Parathyroid adenoma (tissue), 2 donors: ENCODE results near the gene RNF11.

Source experiments
- H2AFZ ChIP-seq: fragments of 300-600 bp; sonication (generic); one replicate; pipeline ENCODE4 v1.7.0; 2017; ENCODE audit warnings: antibody characterized with exemption, mild to moderate bottlenecking
- H3K27ac ChIP-seq: fragments of 300-600 bp; sonication (generic); one replicate; pipeline ENCODE4 v1.7.0; 2017
- H3K27me3 ChIP-seq: fragments of 300-600 bp; sonication (generic); one replicate; pipeline ENCODE4 v1.7.0; 2017; ENCODE audit warnings: low read length; ENCODE audit not compliant: control insufficient read depth, insufficient read depth
- H3K36me3 ChIP-seq: fragments of 300-600 bp; sonication (generic); one replicate; pipeline ENCODE4 v1.7.0; 2017; ENCODE audit warnings: low read length; ENCODE audit not compliant: control insufficient read depth, insufficient read depth
- H3K4me1 ChIP-seq: fragments of 300-600 bp; sonication (generic); one replicate; pipeline ENCODE4 v1.7.0; 2017; ENCODE audit warnings: control low read depth
- H3K4me2 ChIP-seq: fragments of 300-600 bp; sonication (generic); one replicate; pipeline ENCODE4 v1.7.0; 2017; ENCODE audit warnings: low read length
- H3K4me3 ChIP-seq: fragments of 300-600 bp; sonication (generic); one replicate; pipeline ENCODE4 v1.7.0; 2017; ENCODE audit warnings: low read depth, low read length
- H3K79me2 ChIP-seq: fragments of 300-600 bp; sonication (generic); one replicate; pipeline ENCODE4 v1.7.0; 2017; ENCODE audit warnings: control low read depth
- H3K9ac ChIP-seq: fragments of 300-600 bp; sonication (generic); one replicate; pipeline ENCODE4 v1.7.0; 2017; ENCODE audit warnings: mild to moderate bottlenecking
- H3K9me3 ChIP-seq: fragments of 300-600 bp; sonication (generic); one replicate; pipeline ENCODE4 v1.7.0; 2017; ENCODE audit warnings: low read length; ENCODE audit not compliant: control insufficient read depth
- TF ChIP-seq, protein P1 (sequence below): fragments of 300-600 bp; sonication (generic); IDR thresholded peaks from one replicate; pipeline ENCODE4 v1.7.0; 2017; ENCODE audit warnings: antibody characterized with exemption, mild to moderate bottlenecking
- donor health status: primary hyperparathyroidism.

RNF11 gene

GRCh38 chr1:51240084-51240483 is 4.0 kb downstream of the RNF11 start:
- H3K36me3 ChIP-seq: no peaks in the 10 kb centered on the region
- H3K27me3 ChIP-seq: no peaks in the 10 kb centered on the region
- no peaks in the 10 kb centered on the region for H3K9me3 ChIP-seq
- TF ChIP-seq, protein P1, sequence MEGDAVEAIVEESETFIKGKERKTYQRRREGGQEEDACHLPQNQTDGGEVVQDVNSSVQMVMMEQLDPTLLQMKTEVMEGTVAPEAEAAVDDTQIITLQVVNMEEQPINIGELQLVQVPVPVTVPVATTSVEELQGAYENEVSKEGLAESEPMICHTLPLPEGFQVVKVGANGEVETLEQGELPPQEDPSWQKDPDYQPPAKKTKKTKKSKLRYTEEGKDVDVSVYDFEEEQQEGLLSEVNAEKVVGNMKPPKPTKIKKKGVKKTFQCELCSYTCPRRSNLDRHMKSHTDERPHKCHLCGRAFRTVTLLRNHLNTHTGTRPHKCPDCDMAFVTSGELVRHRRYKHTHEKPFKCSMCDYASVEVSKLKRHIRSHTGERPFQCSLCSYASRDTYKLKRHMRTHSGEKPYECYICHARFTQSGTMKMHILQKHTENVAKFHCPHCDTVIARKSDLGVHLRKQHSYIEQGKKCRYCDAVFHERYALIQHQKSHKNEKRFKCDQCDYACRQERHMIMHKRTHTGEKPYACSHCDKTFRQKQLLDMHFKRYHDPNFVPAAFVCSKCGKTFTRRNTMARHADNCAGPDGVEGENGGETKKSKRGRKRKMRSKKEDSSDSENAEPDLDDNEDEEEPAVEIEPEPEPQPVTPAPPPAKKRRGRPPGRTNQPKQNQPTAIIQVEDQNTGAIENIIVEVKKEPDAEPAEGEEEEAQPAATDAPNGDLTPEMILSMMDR: no peak
- H3K27ac ChIP-seq: no peak overlapping the region
- peaks cover 4% of the 10 kb centered on the region for H3K4me1 ChIP-seq
- H3K9ac ChIP-seq: no peak overlapping the region
- no peak overlapping the region for H3K4me3 ChIP-seq
- no peak overlapping the region for H3K4me2 ChIP-seq
- peaks cover 30% of the 10 kb centered on the region for H3K79me2 ChIP-seq
- H2AFZ ChIP-seq: no peak overlapping the region

DNA sequence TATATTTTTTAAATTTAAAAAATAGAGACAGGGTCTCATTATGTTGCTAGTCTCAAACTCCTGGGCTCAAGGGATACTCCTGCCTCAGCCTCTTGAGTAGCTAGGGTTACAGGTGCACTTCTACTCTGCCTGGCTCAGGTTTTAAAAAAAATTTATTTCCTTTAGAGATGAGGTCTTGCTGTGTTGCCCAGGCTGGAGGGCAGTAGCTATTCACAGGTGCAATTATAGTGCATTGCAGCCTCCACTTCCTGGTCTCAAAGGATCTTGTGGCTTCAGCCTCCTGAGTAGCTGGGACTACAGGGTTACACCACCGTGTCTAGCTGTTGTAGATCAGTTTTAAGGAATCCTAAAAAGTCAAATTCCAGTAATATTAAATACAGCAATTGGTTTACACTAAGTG is 5.0 kb downstream of the RNF11 start:
- H3K79me2 ChIP-seq: peaks cover 31% of the 10 kb centered on the region
- no peaks in the 10 kb centered on the region for H3K4me1 ChIP-seq
- no peak overlapping the region for H3K4me3 ChIP-seq
- no peak overlapping the region for H3K4me2 ChIP-seq
- no peak overlapping the region for H2AFZ ChIP-seq
- no peaks in the 10 kb centered on the region for H3K36me3 ChIP-seq
- H3K9me3 ChIP-seq: no peaks in the 10 kb centered on the region
- TF ChIP-seq, protein P1: no peak
- H3K27ac ChIP-seq: no peak overlapping the region
- H3K9ac ChIP-seq: no peak overlapping the region
- no peaks in the 10 kb centered on the region for H3K27me3 ChIP-seq

DNA sequence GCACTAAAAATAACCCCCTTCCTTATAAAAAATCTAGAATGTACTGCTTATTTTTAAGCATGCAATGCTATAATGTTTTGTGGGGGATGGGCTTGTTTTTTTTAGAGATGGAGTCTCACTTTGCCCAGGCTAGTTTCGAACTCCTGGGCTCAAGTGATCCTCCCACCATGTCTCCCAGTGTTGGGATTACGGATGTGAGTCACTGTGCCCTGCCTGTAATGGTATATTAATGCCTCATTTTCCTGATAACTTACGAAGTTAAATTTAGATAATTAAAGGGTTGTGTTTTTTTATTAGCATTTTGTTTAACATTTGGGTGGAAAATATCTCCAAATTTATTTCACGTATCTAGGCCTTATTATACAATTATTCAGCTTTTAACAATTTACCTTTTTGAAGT is 6.5 kb downstream of the RNF11 start:
- TF ChIP-seq, protein P1: no peak
- Histone ChIP-seq H3K36me3 (no peaks in the 10 kb centered on the region), H2AFZ (no peak overlapping the region), H3K79me2 (peaks cover 28% of the 10 kb centered on the region), H3K4me3 (no peak overlapping the region), H3K9me3 (no peaks in the 10 kb centered on the region), H3K9ac (no peak overlapping the region), H3K4me1 (no peaks in the 10 kb centered on the region), H3K27me3 (no peaks in the 10 kb centered on the region), H3K27ac (no peak overlapping the region), H3K4me2 (no peak overlapping the region)

DNA sequence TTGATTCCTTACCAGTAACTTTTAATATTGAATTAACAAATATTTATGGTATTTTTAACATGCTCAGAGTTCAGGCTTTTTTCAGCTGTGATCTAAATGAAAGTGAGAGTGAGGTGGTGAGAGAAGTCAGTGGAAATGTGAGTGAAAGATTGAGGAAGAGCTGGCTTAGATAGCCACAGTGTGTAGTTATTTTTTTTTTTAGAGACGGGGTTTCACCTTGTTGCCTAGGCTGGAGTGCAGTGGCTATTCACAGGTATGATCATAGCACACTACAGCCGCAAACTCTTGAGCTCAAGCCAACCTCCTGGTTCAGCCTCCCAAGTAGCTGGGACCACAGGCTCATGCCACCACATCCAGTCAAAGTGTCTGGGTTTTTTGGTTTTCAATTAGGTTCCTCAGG is 10.9 kb downstream of the RNF11 start:
- TF ChIP-seq, protein P1: no peak
- Histone ChIP-seq H3K79me2 (peaks cover 23% of the 10 kb centered on the region), H3K36me3 (no peaks in the 10 kb centered on the region), H3K4me1 (no peaks in the 10 kb centered on the region), H3K4me3 (no peak overlapping the region), H3K9me3 (no peaks in the 10 kb centered on the region), H2AFZ (no peak overlapping the region), H3K9ac (no peak overlapping the region), H3K27ac (no peak overlapping the region), H3K27me3 (no peaks in the 10 kb centered on the region), H3K4me2 (no peak overlapping the region)

- H3K36me3 ChIP-seq: no peaks in the 10 kb centered on the region
- TF ChIP-seq, protein P1: no peak
- H3K79me2 ChIP-seq: peaks cover 26% of the 10 kb centered on the region
- no peak overlapping the region for H3K9ac ChIP-seq
- H3K27me3 ChIP-seq: no peaks in the 10 kb centered on the region
- H3K4me3 ChIP-seq: no peak overlapping the region
- H2AFZ ChIP-seq: no peak overlapping the region
- H3K9me3 ChIP-seq: no peaks in the 10 kb centered on the region
- no peaks in the 10 kb centered on the region for H3K4me1 ChIP-seq
- no peak overlapping the region for H3K27ac ChIP-seq
- no peak overlapping the region for H3K4me2 ChIP-seq
These were observed 11.4 kb downstream of the RNF11 start for GRCh38 chr1:51247499-51247898.
